Left ventricle myocardium inferior (tissue), 1 donor: Measurements from ENCODE around the gene NET1. TPM values are rescaled to one million over a fixed set of nuclear protein-coding genes. Genes with fewer than 3 reads are reported as not detected.

Experiments used
- DNase-seq: peaks from one replicate; pipeline ENCODE4 v3.0.0-alpha.2; 2020
- H3K27ac ChIP-seq: fragments of 200-600 bp; replicated peaks from 2 replicates; pipeline ENCODE4 v1.8.0; 2021
- H3K27me3 ChIP-seq: fragments of 200-600 bp; 2 replicates; pipeline ENCODE4 v1.8.0; 2021; ENCODE audit warnings: low read depth
- H3K36me3 ChIP-seq: fragments of 200-600 bp; 2 replicates; pipeline ENCODE4 v1.8.0; 2021
- H3K4me1 ChIP-seq: fragments of 200-600 bp; 2 replicates; pipeline ENCODE4 v1.8.0; 2021
- H3K4me3 ChIP-seq: fragments of 200-600 bp; 2 replicates; pipeline ENCODE4 v1.8.0; 2021; ENCODE audit warnings: mild to moderate bottlenecking, moderate library complexity
- H3K9me3 ChIP-seq: fragments of 200-600 bp; replicated peaks from 2 replicates; pipeline ENCODE4 v1.8.0; 2021
- intact Hi-C: fragments of 100-400 bp; cut with micrococcal nuclease; formaldehyde crosslinking; loops from one replicate; pipeline ENCODE4 v1.11.0; 2022
- total RNA-seq: library from RNA; stranded (reverse); fragmentation: NEBNext Ultra II Directional; extraction: Animal tissue kit (Norgen Biotek cat#: 25700); gene quantifications from one replicate; pipeline ENCODE4 v1.2.1, GENCODE V29; 2021
- TF ChIP-seq, protein P1 (sequence below): fragments of 200-600 bp; IDR thresholded peaks from 2 replicates; pipeline ENCODE4 v1.8.0; 2021; ENCODE audit warnings: antibody characterized with exemption, mild to moderate bottlenecking, borderline replicate concordance
- donor health status: DM: no; HTN: yes; CAD: no; lungs with severe emphysema.

The NET1 gene
- total RNA-seq, 1 donor from 2014 or later = 11.3 TPM

GRCh38 chr10:5500910-5501309 is 88.6 kb downstream of the NET1 start:
- Histone ChIP-seq H3K9me3 (no peaks in the 10 kb centered on the region), H3K27me3 (peaks cover 24% of the 10 kb centered on the region), H3K27ac (no peak overlapping the region), H3K4me1 (no peaks in the 10 kb centered on the region), H3K4me3 (no peak overlapping the region), H3K36me3 (no peaks in the 10 kb centered on the region)
- intact Hi-C loops = no loop called here
- TF ChIP-seq, protein P1, sequence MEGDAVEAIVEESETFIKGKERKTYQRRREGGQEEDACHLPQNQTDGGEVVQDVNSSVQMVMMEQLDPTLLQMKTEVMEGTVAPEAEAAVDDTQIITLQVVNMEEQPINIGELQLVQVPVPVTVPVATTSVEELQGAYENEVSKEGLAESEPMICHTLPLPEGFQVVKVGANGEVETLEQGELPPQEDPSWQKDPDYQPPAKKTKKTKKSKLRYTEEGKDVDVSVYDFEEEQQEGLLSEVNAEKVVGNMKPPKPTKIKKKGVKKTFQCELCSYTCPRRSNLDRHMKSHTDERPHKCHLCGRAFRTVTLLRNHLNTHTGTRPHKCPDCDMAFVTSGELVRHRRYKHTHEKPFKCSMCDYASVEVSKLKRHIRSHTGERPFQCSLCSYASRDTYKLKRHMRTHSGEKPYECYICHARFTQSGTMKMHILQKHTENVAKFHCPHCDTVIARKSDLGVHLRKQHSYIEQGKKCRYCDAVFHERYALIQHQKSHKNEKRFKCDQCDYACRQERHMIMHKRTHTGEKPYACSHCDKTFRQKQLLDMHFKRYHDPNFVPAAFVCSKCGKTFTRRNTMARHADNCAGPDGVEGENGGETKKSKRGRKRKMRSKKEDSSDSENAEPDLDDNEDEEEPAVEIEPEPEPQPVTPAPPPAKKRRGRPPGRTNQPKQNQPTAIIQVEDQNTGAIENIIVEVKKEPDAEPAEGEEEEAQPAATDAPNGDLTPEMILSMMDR = no peak
- no peak for DNase-seq

- DNase-seq = no peak
- intact Hi-C loops = no loop called here
- H3K9me3 ChIP-seq = no peaks in the 10 kb centered on the region
- no peak overlapping the region for H3K4me3 ChIP-seq
- H3K27me3 ChIP-seq = peaks cover 24% of the 10 kb centered on the region
- no peaks in the 10 kb centered on the region for H3K4me1 ChIP-seq
- H3K27ac ChIP-seq = no peak overlapping the region
- TF ChIP-seq, protein P1 = no peak
- H3K36me3 ChIP-seq = no peaks in the 10 kb centered on the region
Measured at GRCh38 chr10:5502061-5502521, 89.7 kb downstream of the NET1 start.

- H3K4me3 ChIP-seq = no peak overlapping the region
- H3K9me3 ChIP-seq = no peaks in the 10 kb centered on the region
- H3K36me3 ChIP-seq = no peaks in the 10 kb centered on the region
- H3K27ac ChIP-seq = no peak overlapping the region
- peaks cover 24% of the 10 kb centered on the region for H3K27me3 ChIP-seq
- H3K4me1 ChIP-seq = no peaks in the 10 kb centered on the region
- intact Hi-C loops = no loop called here
- DNase-seq = no peak
- TF ChIP-seq, protein P1 = no peak
Measured at GRCh38 chr10:5502571-5503476, 90.5 kb downstream of the NET1 start.

DNA sequence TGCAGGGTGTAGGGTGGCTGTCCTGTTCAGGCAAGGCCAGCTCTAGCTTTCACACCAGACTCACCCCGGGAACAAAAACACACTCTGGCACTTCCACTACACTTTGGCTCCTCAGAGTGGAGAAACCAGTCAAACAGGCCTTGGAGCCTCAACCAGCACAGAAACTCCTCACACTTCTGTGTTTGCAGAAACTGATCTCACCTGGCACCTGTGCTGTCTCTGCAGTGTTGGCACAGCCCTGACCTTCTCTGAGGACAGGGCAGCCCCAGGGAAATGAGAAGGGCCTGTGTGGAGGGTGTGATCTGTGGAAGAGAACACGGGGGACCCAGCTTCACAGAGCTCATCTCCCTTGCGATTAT is 91.1 kb downstream of the NET1 start:
- intact Hi-C loops = no loop called here
- no peaks in the 10 kb centered on the region for H3K4me1 ChIP-seq
- H3K36me3 ChIP-seq = no peaks in the 10 kb centered on the region
- TF ChIP-seq, protein P1 = no peak
- no peak overlapping the region for H3K4me3 ChIP-seq
- H3K27ac ChIP-seq = no peak overlapping the region
- H3K9me3 ChIP-seq = no peaks in the 10 kb centered on the region
- H3K27me3 ChIP-seq = peaks cover 24% of the 10 kb centered on the region
- DNase-seq = no peak

DNA sequence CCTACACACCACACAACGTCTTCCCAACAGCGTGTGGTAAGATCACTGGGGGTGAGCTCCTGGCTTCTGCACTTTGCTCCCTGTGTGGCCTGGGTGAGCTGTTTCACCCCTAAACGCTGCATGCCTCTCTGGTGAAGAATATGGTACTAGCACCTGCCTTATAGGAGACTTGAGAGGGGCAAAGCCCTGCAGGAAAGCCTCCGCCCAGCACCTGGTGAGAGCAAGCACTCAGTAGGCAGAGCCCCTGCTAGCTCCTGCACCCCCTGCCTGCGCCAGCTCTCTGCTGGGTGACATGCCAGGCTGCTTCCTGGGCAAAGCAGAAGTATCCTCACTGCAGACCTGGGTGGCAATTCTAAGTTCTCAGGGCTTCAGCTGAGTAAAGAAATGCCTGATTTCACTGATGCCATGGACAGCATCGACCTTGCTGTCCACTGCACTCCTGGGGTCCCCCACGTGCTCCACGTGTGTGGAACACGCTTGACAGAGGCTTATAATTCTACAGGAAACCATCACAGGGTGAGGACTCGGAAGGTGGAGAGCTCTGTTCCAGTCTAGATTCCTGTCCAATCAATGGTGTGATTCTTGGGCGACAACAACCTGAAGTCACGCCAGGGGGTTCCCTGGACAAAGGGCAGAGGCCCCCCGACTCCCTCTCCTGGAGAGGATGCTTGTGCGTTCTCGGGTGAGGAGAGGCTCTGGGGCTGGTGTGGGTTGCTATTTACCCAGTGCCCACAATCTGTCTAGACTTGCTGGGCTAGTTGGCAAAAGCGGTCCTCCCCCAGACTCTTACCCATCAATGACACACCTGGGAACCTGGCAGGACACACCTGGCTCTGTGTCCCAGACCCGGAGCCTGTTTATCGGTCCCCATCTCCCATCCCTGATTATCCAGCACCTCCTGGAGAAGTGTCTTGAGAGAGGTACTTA is 92.1 kb downstream of the NET1 start:
- intact Hi-C loops = no loop called here
- Histone ChIP-seq H3K4me1 (no peaks in the 10 kb centered on the region), H3K36me3 (no peaks in the 10 kb centered on the region), H3K27ac (no peak overlapping the region), H3K9me3 (no peaks in the 10 kb centered on the region), H3K27me3 (peaks cover 24% of the 10 kb centered on the region), H3K4me3 (no peak overlapping the region)
- no peak for DNase-seq
- TF ChIP-seq, protein P1 = no peak
